Activated naive CD4-positive, alpha-beta T cell treated with anti-CD3 and anti-CD28 coated beads, Interleukin-2, amount 50 U/mL, for 24 hours (primary cell): ENCODE results near the gene RNF14.
A peak's percentile ranks its signal among the peaks of the same experiment; 100 is the strongest.
"Not testable (repeated sequence)": the region's sequence is repeated elsewhere in the genome, so short reads cannot be mapped to it uniquely, and the experiment has no call there.

Experiments used
- H3K27ac Mint-ChIP-seq: one replicate; pipeline ENCODE4 v1.8.0; 2021; ENCODE audit warnings: mild to moderate bottlenecking, mixed read lengths
- H3K27me3 Mint-ChIP-seq: one replicate; pipeline ENCODE4 v1.8.0; 2021; ENCODE audit warnings: mixed read lengths
- H3K36me3 Mint-ChIP-seq: one replicate; pipeline ENCODE4 v1.8.0; 2021; ENCODE audit warnings: mixed read lengths
- H3K4me1 Mint-ChIP-seq: one replicate; pipeline ENCODE4 v1.8.0; 2021; ENCODE audit warnings: mixed read lengths
- H3K4me3 Mint-ChIP-seq: one replicate; pipeline ENCODE4 v1.8.0; 2021; ENCODE audit warnings: mild to moderate bottlenecking, mixed read lengths
- H3K9me3 Mint-ChIP-seq: one replicate; pipeline ENCODE4 v1.8.0; 2021; ENCODE audit warnings: mixed read lengths

RNF14 gene

GRCh38 chr5:142036918-142037317 lies 68.0 kb downstream of the RNF14 start:
- H3K4me3 Mint-ChIP-seq, result no peak overlapping the region
- H3K27ac Mint-ChIP-seq, result peak overlapping the region; percentile 32
- H3K36me3 Mint-ChIP-seq, result no peaks in the 10 kb centered on the region
- peaks cover 15% of the 10 kb centered on the region for H3K4me1 Mint-ChIP-seq
- H3K27me3 Mint-ChIP-seq, result no peaks in the 10 kb centered on the region
- no peaks in the 10 kb centered on the region for H3K9me3 Mint-ChIP-seq

- H3K27ac Mint-ChIP-seq, H3K9me3 Mint-ChIP-seq: not testable (repeated sequence)
- H3K4me1 Mint-ChIP-seq, result peaks cover 15% of the 10 kb centered on the region
These were observed 68.7 kb downstream of the RNF14 start for GRCh38 chr5:142037599-142037998.

GRCh38 chr5:142038735-142039134 lies 69.8 kb downstream of the RNF14 start:
- no peaks in the 10 kb centered on the region for H3K27me3 Mint-ChIP-seq
- H3K4me3 Mint-ChIP-seq, result no peak overlapping the region
- H3K9me3 Mint-ChIP-seq, result no peaks in the 10 kb centered on the region
- H3K27ac Mint-ChIP-seq, result no peak overlapping the region
- no peaks in the 10 kb centered on the region for H3K36me3 Mint-ChIP-seq
- peaks cover 13% of the 10 kb centered on the region for H3K4me1 Mint-ChIP-seq

More at GRCh38 chr5:142037599-142037998, 68.7 kb downstream of the RNF14 start:
- H3K4me3 Mint-ChIP-seq, H3K36me3 Mint-ChIP-seq, H3K27me3 Mint-ChIP-seq: not testable (repeated sequence)
